HepG2 (cell line): ENCODE measurements around the gene HSD17B8. TPM values are rescaled to one million over a fixed set of nuclear protein-coding genes. Genes with fewer than 3 reads are reported as not detected.
A peak's percentile ranks its signal among the peaks of the same experiment; 100 is the strongest.

Experiments used
- HDAC6 ChIP-seq: fragments of 200-600 bp; sonication (generic); IDR thresholded peaks from 2 replicates; pipeline ENCODE4 v1.7.0; 2017; ENCODE audit warnings: mild to moderate bottlenecking, antibody characterized with exemption, low read length, low read depth
- HOMEZ ChIP-seq: IDR thresholded peaks from 2 replicates; pipeline ENCODE4 v1.6.1; 2016; ENCODE audit warnings: low read depth
- KDM1A ChIP-seq: IDR thresholded peaks from 2 replicates; pipeline ENCODE4 v1.6.1; 2016; ENCODE audit warnings: missing compliant biosample characterization
- MATR3 ChIP-seq: sonication (generic); formaldehyde crosslinking; IDR thresholded peaks from 2 replicates; pipeline ENCODE4 v1.4.0; 2020; ENCODE audit warnings: missing genetic modification reagents
- MTF1 ChIP-seq: sonication (generic); formaldehyde crosslinking; IDR thresholded peaks from 2 replicates; pipeline ENCODE4 v1.5.0; 2020; ENCODE audit warnings: missing genetic modification reagents
- MXD3 ChIP-seq: IDR thresholded peaks from 2 replicates; pipeline ENCODE4 v1.6.1; 2016; ENCODE audit warnings: mild to moderate bottlenecking, missing biosample characterization, missing genetic modification reagents
- MYNN ChIP-seq: sonication (generic); formaldehyde crosslinking; IDR thresholded peaks from 2 replicates; pipeline ENCODE4 v1.4.0; 2020; ENCODE audit warnings: mild to moderate bottlenecking, low read depth, missing genetic modification reagents
- NFIC ChIP-seq: IDR thresholded peaks from 2 replicates; pipeline ENCODE4 v1.6.1; 2012; ENCODE audit warnings: mild to moderate bottlenecking, low read length, inconsistent platforms
- SALL2 ChIP-seq: sonication (generic); formaldehyde crosslinking; IDR thresholded peaks from 2 replicates; pipeline ENCODE4 v1.8.1; 2023; ENCODE audit warnings: mild to moderate bottlenecking, missing genetic modification reagents, inconsistent platforms
- SMAD9 ChIP-seq: sonication (generic); formaldehyde crosslinking; IDR thresholded peaks from 2 replicates; pipeline ENCODE4 v1.5.1; 2020; ENCODE audit warnings: mild to moderate bottlenecking, missing genetic modification reagents
- STAT5B ChIP-seq: sonication (generic); formaldehyde crosslinking; IDR thresholded peaks from 2 replicates; pipeline ENCODE4 v1.4.0; 2020; ENCODE audit warnings: missing genetic modification reagents
- TBX3 ChIP-seq: fragments of 450-650 bp; IDR thresholded peaks from 2 replicates; pipeline ENCODE4 v1.6.1; 2017; ENCODE audit warnings: antibody characterized with exemption, mild to moderate bottlenecking, inconsistent platforms, borderline replicate concordance
- TCF7 ChIP-seq: sonication (generic); IDR thresholded peaks from 2 replicates; pipeline ENCODE4 v1.6.1; 2016; ENCODE audit warnings: antibody characterized with exemption, low read depth
- THYN1 ChIP-seq: sonication (generic); formaldehyde crosslinking; IDR thresholded peaks from 2 replicates; pipeline ENCODE4 v1.8.1; 2023; ENCODE audit warnings: low read depth, mild to moderate bottlenecking, moderate library complexity, missing genetic modification reagents, borderline replicate concordance
- ZFP41 ChIP-seq: sonication (generic); formaldehyde crosslinking; IDR thresholded peaks from 2 replicates; pipeline ENCODE4 v1.4.0; 2020; ENCODE audit warnings: mild to moderate bottlenecking, missing genetic modification reagents, borderline replicate concordance
- ZNF121 ChIP-seq: sonication (generic); formaldehyde crosslinking; IDR thresholded peaks from 2 replicates; pipeline ENCODE4 v1.5.0; 2020; ENCODE audit warnings: mild to moderate bottlenecking, missing genetic modification reagents
- ZNF276 ChIP-seq: sonication (generic); formaldehyde crosslinking; IDR thresholded peaks from 2 replicates; pipeline ENCODE4 v1.4.0; 2020; ENCODE audit warnings: mild to moderate bottlenecking, low read depth, missing genetic modification reagents
- ZNF281 ChIP-seq: sonication (generic); formaldehyde crosslinking; IDR thresholded peaks from 2 replicates; pipeline ENCODE4 v1.4.0; 2020; ENCODE audit warnings: missing genetic modification reagents, borderline replicate concordance
- ZNF3 ChIP-seq: IDR thresholded peaks from 2 replicates; pipeline ENCODE4 v1.7.0; 2017; ENCODE audit warnings: inconsistent platforms
- ZNF335 ChIP-seq: sonication (generic); formaldehyde crosslinking; IDR thresholded peaks from 2 replicates; pipeline ENCODE4 v1.4.0; 2020; ENCODE audit warnings: missing genetic modification reagents
- ZNF44 ChIP-seq: sonication (generic); formaldehyde crosslinking; IDR thresholded peaks from 2 replicates; pipeline ENCODE4 v1.5.1; 2020; ENCODE audit warnings: mild to moderate bottlenecking, missing genetic modification reagents
- ZNF496 ChIP-seq: sonication (generic); formaldehyde crosslinking; IDR thresholded peaks from 2 replicates; pipeline ENCODE4 v1.8.1; 2023; ENCODE audit warnings: mild to moderate bottlenecking, moderate library complexity, missing genetic modification reagents; ENCODE audit not compliant: insufficient replicate concordance
- ZNF530 ChIP-seq: sonication (generic); formaldehyde crosslinking; IDR thresholded peaks from 2 replicates; pipeline ENCODE4 v1.5.0; 2020; ENCODE audit warnings: low read depth, mild to moderate bottlenecking, missing genetic modification reagents
- ZNF547 ChIP-seq: sonication (generic); formaldehyde crosslinking; IDR thresholded peaks from 2 replicates; pipeline ENCODE4 v1.5.1; 2020; ENCODE audit warnings: mild to moderate bottlenecking, missing genetic modification reagents
- ZNF674 ChIP-seq: sonication (generic); formaldehyde crosslinking; IDR thresholded peaks from 2 replicates; pipeline ENCODE4 v1.5.0; 2020; ENCODE audit warnings: low read depth, mild to moderate bottlenecking, missing genetic modification reagents
- ZNF766 ChIP-seq: sonication (generic); formaldehyde crosslinking; IDR thresholded peaks from 2 replicates; pipeline ENCODE4 v1.5.0; 2020; ENCODE audit warnings: missing genetic modification reagents, borderline replicate concordance
- ZNF781 ChIP-seq: sonication (generic); formaldehyde crosslinking; IDR thresholded peaks from 2 replicates; pipeline ENCODE4 v1.5.1; 2020; ENCODE audit warnings: borderline replicate concordance, mild to moderate bottlenecking, missing genetic modification reagents; ENCODE audit errors: not compliant biosample characterization
- polyA plus RNA-seq, 8 experiments: library from polyadenylated mRNA; depleted of rRNA in 3 of 8; stranded (reverse) in 7 of 8; unstranded in 1 of 8; fragments of >200 nt; fragmentation: Illumina TruSeq in 4 of 8; extraction: Trizol in 4 of 8; gene quantifications; 2 replicates each; pipeline versions ENCODE4 v1.2.1 to v1.2.3, GENCODE V29; 2011 to 2016; ENCODE audit warnings: low read depth in 4 of 8, missing spikeins in 1 of 8, mixed read lengths in 1 of 8; ENCODE audit not compliant: insufficient read depth in 1 of 8
- total RNA-seq, 5 experiments: library from RNA; depleted of rRNA; stranded (reverse); fragments of >200 nt; fragmentation: Illumina TruSeq; extraction: Trizol; gene quantifications; 2 replicates each; pipeline ENCODE4 v1.2.3, GENCODE V29; 2016; ENCODE audit warnings: low read depth in 1 of 5

The HSD17B8 gene
- total and polyA plus RNA-seq, 2 of the 13 experiments (the other 11 are each of a cell fraction or from before 2014, with no cell fraction given), result 12.6 to 20.1 TPM

GRCh38 chr6:33201147-33201545 is 3.3 kb upstream of the HSD17B8 start (continued):
- no peak for TF ChIP-seq ZNF281 (CRISPR knock-in tag)
- TF ChIP-seq ZNF781, result peak; percentile 31
- TF ChIP-seq ZNF121 (CRISPR knock-in tag), result no peak
- TF ChIP-seq ZNF276 (CRISPR knock-in tag), result no peak
- no peak for TF ChIP-seq KDM1A (CRISPR knock-in tag)
- no peak for TF ChIP-seq ZNF44 (CRISPR knock-in tag)
- TF ChIP-seq HDAC6, result no peak
- no peak for TF ChIP-seq NFIC
- no peak for TF ChIP-seq ZNF496 (CRISPR knock-in tag)
- no peak for TF ChIP-seq MATR3 (CRISPR knock-in tag)
- TF ChIP-seq TBX3, result no peak
- no peak for TF ChIP-seq HOMEZ
- TF ChIP-seq ZNF3 (CRISPR knock-in tag), result no peak
- no peak for TF ChIP-seq ZNF335 (CRISPR knock-in tag)
- TF ChIP-seq THYN1 (CRISPR knock-in tag), result no peak
- TF ChIP-seq ZNF766, result no peak
- TF ChIP-seq TCF7, result no peak
- TF ChIP-seq ZNF674, result no peak
- no peak for TF ChIP-seq STAT5B (CRISPR knock-in tag)
- no peak for TF ChIP-seq ZFP41 (CRISPR knock-in tag)
- no peak for TF ChIP-seq MXD3
- no peak for TF ChIP-seq MYNN (CRISPR knock-in tag)
- no peak for TF ChIP-seq ZNF547 (CRISPR knock-in tag)
- TF ChIP-seq MTF1 (CRISPR knock-in tag), result no peak
- TF ChIP-seq ZNF530, result 0 out of 2 replicates have a peak, but pooled peaks have one; percentile 46
- TF ChIP-seq SMAD9 (CRISPR knock-in tag), result no peak
- no peak for TF ChIP-seq SALL2
